ENCODE measurements around the gene FAM131C.
A peak's percentile ranks its signal among the peaks of the same experiment; 100 is the strongest.
"Not testable (repeated sequence)": the region's sequence is repeated elsewhere in the genome, so short reads cannot be mapped to it uniquely, and the experiment has no call there.

FAM131C gene

GRCh38 chr1:16073490-16074119 is at the start of gene FAM131C:
Gene FAM131C, minus strand, starts transcription at chr1:16073651. Its CDS starts 209 bp downstream, at chr1:16073442.
- DNase-seq, result peak; percentile 30

DNA sequence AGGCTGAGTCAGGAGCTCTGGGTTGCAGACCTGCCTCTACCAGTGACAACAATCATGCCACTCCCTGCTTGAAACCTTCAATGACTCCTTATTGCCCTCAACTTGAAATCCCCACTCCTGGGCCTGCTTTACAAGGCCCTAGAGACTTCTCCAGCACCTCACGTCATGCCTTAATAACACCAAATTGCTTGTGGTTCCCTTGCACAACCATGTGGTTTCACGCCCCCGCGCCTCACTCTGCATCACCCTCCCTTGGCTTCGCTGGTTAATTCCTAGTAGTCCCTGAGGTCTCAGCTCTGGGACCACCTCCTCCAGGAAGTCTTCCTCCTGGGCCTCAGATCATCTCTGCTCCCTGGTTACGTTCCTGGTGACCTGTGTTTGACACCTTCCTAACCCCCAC is 49.5 kb upstream of the FAM131C start:
- peak; percentile 44 for DNase-seq

DNA sequence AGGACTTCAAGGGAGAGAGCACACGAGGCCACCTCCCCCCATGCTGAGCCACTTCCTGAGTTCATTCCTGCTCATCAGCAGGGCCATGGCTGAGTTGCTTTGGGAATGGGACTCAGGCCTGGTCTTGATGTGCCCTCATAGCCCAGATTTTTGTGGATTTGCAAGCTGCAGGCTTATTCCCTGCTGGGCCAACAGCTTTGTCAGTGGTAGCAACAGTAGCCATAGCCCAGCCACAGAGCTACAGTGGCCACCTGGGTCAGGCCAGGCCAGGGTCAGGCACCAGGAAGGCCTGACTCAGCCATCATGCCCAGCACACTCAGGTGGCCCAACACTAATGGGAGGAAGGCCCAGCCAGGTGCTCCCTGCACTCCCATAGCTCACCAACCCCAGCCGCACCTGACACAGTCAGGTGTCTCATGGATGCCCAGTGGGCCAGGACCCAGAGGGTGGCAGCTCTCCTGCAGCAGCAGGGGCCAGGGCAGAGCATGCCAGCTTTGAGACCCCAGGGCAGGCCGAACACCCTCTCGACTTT is 49.0 kb upstream of the FAM131C start:
- DNase-seq, result no peak

GRCh38 chr1:16120940-16121410 is 47.5 kb upstream of the FAM131C start:
- DNase-seq, result no peak

DNA sequence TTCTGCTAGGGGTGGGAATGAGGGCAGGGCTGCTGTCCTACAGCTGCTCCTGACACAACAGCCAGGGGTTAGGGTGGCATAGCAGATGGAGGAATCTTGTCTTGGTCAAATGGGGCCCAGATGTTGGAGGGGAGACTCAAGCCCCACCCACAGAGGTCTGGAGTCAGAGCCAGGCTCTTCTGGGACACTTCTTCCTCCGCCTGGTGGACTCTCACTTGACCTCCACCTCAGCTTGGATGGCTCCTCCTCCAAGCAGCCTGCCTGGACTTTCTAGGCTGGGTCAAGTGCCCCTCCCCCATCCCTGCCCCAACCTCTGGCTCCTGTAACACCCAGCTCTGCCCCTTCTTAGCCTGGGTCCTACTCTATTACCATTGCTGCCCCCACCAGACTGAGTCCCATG is 47.0 kb upstream of the FAM131C start:
- DNase-seq, result no peak

DNA sequence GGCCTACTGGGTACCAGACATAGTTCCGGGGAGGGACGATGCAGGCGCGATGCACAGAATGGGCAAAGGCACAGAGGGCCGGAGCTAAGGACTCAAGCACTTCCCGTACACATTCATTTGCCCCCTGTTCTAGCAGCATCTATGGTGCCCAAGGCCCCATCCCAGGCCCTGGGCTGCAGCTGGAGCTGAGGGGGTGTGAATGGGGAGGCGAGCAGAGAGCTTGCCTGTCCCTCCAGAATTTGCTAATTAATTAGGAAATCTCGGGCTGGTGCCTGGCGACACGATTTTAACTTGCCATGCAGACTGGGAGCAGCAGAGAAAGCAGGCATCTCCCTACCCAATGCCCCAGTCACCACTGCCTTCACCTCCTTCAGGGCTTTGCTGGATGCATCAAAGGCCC is 46.5 kb upstream of the FAM131C start:
- no peak for DNase-seq

GRCh38 chr1:16119504-16119903 is 46.1 kb upstream of the FAM131C start:
- no peak for DNase-seq

DNA sequence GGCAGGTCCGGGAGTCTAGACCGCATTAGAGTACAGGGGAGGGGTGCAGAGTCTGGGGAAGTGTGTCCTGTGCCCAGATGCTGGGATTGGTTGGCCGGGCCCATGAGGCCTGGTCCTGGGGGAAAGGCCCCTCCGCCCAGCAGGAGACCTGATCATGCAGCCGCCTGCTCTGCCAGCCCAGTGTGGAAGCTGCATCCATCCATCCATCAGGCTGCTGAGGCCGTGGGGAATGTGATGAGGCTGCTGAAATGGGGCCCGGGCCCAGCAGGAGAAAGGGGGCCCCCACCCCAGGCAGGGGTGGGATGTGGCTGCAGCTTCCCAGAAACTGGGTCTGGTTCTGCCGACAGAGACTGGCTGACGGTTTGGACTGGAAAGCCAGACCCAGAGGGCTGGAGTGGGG is 45.3 kb upstream of the FAM131C start:
- DNase-seq, result no peak

GRCh38 chr1:16117936-16118335 is 44.5 kb upstream of the FAM131C start:
- no peak for DNase-seq

- no peak for DNase-seq
Observed at GRCh38 chr1:16117369-16117768, 43.9 kb upstream of the FAM131C start.

GRCh38 chr1:16116625-16117024 is 43.2 kb upstream of the FAM131C start:
- DNase-seq, result no peak

DNA sequence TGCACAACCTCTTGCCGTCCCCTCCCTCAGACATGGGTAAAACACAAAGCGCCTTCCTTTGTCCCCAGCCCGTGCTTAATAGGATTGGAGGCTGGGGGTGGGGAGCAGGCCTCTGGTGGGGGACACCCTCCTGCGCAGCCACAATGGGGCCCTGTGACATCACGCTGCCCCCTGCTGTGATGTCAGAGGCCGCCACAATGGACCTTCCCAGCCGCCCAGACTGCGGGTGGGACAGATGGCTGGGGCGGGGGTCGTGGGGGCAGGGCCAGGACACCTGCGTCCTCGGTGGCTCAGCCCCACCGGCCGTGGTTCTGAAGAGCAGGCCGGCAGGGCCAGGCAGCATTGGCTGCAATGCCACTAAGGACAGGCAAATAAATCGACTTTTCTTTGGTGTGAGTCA is 42.6 kb upstream of the FAM131C start:
- DNase-seq, result no peak

DNA sequence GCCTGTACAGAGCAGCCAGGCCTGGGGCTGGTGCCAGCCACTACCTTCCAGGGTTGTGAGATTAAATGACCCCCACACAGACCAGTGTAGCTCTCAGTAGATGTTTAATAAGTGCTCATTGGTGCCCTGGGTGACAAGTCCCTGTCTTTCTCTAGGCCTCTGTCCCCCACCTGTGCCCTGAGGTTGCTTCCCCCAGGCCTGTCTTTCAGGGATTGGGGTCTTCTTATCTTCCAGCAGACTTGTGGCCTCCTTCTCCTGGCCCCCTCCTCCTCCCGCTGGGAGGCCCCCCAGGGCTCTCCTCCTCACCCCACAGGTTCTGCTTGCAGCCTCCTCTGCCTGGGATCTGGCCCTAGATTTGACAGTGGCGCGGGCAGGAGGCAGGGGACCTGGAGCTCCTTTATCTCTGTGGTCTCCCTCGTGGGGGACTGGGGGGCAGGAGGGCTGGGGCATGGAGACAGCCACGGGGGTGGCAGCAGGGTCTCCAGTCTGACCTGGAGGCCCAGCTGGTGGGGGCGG is 42.1 kb upstream of the FAM131C start:
- no peak for DNase-seq

DNA sequence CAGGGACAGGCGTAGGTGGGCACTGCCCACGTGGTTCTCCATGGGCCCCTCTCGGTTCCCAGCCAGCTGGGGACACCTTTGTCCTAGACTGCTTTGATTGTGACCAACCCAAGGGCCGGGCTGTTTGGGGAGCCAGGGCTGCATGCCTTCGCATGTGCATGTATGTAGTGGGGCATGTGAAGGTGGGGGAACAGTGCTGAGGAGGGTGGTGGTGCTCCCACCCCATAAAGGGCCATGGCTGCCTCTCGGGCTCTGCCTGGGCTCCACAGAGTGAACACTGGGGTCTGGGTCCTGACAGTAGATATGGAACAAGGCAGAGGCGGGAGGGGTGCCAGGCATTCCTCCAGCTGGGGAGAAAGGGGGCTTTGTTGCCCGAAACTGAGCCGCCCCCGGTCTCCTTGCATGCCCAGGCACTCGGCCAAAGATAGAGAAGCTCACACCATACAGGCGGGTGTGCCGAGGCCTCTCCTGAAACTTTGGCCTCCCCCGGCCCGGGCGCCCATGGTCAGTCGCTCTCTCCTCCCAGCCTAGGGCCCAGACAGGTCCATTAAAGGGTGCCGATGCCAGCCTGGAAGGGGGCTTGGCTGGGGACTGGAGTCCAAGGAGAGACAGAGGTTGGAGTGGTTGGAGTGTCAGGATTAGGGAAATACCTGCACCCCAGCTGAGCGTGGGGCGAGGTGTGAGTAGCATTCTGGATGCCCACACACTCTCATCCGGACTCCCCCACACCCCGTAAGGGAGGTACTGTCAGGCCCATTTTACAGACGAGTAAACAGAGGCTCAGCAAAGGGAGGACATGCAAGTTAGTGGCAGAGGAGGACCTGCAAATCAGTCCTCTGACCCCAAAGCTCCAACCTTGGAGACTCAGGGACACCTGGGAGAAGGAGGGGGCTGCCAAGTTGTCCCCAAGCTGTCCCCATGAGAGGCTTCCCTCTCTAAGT is 41.3 kb upstream of the FAM131C start:
- DNase-seq, result no peak

- DNase-seq, result no peak
Observed at GRCh38 chr1:16112596-16113555, 39.4 kb upstream of the FAM131C start.

GRCh38 chr1:16111771-16112595 is 38.5 kb upstream of the FAM131C start:
- no peak for DNase-seq

DNA sequence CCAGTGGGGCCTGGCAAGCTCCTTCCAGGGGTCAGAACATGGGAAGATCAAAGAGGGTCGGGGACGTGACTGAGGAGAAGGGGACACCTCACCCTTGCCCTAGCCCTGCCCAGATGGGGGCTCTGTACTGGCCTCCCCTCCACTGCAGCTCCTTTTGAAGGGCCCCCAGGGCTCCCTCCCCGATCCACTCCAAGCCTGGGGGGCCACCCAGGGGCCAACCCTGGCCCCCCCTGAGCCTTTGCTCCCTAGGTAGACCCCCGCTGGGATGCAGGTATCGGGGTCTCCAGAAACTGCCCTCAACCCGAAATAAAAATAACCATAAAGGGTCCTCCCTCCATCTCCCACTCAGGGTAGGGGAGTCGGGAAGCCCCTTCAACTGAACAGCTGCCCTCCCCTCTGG is 37.4 kb upstream of the FAM131C start:
- no peak for DNase-seq

GRCh38 chr1:16110456-16110855 is 37.0 kb upstream of the FAM131C start:
- DNase-seq, result no peak

DNA sequence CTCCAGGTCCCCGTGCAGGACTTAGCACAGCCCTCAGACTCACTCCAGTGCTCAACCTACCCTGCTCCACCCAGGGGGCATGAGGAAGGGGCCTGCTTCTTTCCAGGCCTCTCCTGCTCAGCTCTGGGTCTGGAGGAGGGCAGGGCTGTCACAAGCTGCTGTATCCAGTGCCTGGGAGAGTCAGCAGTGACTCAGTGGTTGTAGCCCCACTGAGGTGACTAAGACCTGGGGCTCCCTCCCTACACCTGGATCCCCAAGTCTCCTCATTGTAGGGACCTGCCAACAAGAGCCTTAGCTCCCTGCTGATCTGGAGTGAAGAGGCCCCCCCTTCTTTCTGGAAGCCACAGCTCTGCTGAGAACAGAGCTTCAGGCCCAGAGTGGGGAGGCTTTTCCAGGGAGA is 36.1 kb upstream of the FAM131C start:
- no peak for DNase-seq

DNA sequence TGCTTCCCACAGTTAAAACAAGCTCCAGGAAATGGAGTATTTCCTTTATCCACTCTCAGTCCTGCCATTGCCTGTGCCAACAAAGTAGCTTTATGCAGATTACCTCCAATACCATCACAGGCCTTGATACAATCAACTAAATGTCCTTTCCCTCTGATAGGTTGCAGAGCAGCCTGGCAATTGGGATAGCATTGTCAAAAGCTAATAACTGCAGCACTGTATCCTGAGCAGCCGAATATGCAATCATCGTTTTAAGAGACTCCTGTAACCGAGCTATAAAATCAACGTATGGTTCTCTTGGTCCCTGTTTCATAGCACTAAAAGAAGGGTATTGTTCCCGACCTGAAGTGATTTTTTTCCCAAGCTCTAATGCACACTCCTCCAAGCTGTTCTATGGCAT is 33.6 kb upstream of the FAM131C start:
- not testable (repeated sequence) for DNase-seq

DNA sequence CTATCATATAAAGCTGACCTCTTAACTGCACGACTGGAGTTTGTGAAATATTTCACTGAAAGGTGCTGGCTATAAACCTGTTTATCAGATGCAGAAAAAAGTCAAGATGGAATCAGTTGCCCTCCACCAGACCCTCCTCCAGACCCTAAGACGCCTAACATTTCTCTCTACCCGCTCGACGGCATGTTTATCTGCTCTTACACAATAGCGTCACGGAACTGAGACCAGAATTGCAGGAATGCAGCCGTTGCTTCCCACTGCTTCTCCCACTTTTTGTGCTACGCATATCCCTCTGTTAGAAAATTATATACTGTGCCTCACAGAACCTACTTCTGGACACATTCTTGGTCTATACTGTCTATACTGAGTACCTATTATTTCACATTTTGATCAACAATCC is 28.2 kb upstream of the FAM131C start:
- no peak for DNase-seq

DNA sequence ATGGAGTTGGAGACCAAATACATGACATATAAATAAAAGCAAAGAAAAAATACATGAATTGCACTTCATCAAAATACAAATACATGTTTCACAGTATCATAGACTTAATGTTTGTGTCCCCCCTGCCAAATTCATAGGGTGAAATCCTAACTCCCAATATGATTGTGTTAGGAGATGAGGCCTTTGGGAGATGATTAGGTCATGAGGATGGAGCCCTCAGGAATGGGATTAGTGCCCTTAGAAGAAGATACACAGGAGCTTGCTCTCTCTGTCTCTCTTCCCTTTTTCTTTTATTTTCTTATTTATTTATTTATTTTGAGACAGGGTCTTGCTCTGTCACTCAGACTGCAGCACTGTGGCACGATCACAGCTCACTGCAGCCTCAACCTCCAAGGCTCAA is 26.0 kb upstream of the FAM131C start:
- DNase-seq, result no peak

Measured in CD4-positive, alpha-beta T cell treated with Interleukin-17A for 1 hour (primary cell).